Stimulated activated CD8-positive, alpha-beta memory T cell treated with anti-CD3 and anti-CD28 coated beads, Interleukin-4, amount 100 ng/mL, for 24 hours (primary cell): ENCODE results near the gene DUSP7.
"Not testable (repeated sequence)": the region's sequence is repeated elsewhere in the genome, so short reads cannot be mapped to it uniquely, and the experiment has no call there.

Experiments
- DNase-seq: peaks from one replicate; pipeline ENCODE4 v3.0.0-alpha.2; 2020; ENCODE audit warnings: low read depth

The DUSP7 gene

DNA sequence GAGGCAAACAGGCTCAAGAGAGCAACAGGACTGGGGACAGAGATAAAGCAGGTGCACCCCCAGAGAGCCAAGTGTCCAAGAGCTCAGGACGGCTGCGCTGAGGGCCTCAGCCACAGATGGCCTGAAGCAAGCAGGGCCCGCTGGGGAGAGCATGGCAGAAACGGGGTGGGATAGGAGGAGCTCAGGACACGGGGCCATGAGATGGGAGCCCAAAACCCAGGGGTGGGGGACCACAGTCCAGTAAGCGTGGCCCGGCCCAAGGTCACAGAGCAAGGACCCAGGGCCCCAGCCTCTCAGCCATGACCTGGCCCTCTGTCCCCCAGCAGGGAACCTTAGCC, 9.5 kb downstream of the DUSP7 start:
- no peak for DNase-seq

DNA sequence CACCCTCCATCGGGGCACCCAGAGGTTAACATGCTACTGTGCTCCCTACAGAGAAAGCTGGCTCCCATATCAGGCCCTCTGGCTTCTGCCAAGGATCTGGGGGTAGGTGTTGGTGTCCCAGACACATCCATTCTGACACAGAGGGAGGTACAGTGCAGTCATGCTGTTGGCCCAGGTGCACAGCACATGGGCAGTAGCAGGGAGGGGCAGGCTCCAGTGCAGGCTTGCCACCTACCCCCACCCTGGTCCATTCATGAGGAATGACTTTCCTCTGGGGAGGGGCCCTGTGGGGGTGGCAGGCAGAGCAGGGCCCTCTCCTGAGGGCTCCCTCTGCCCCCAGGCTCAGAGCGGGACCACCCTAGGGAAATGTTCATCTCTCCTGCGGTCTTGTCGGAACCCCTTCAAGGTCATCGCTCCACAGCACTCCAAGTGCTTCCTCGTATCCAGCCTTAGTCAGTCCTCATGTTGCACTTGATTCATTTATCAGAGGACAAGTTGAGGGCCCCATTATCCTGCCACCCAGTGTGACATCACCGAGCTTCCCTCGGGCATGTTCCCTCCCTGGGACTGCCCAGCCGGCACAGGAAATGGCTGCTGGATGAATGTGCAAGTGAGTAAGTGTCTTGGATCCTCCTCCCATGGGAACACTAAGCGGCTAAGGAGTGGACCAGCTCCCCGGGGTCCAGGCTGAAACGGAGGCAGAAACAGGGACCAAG, 10.0 kb downstream of the DUSP7 start:
- DNase-seq: no peak

DNA sequence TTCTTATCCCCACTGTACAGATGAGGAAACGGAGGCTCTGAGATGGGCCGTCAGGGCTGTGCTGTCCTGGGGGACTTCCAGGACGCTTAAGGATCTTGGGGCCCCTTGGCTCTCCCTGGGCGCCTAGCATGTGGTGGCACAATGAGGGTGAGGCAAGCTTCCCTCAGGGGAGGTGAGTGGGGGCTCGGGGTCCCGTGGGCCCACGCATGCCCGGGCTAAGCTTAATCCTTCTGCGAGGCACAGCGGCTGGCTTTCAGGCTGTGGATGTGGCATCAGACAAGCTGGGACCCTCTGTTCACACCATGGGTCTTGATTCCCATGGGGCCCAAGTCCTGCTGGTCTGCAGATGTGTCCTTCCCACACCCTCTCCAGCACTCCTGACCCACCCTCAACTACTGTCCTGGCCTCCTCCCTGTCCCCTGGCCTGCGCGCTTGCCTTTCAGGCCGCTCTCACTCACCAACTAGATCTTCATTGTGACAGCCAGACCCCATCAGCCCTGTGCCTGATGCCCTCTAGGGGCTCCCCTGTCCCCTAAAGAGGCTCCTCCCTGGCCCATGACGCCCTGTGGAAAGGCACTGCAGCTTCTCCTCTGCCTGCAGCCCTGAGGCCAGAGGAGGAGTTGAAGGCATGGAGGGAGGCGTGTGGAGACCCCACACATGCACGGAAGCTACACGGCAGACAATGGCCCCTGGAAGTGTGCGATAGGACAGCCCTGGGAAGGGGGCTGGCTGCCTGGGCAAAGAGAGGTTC, 11.3 kb downstream of the DUSP7 start:
- no peak for DNase-seq

DNA sequence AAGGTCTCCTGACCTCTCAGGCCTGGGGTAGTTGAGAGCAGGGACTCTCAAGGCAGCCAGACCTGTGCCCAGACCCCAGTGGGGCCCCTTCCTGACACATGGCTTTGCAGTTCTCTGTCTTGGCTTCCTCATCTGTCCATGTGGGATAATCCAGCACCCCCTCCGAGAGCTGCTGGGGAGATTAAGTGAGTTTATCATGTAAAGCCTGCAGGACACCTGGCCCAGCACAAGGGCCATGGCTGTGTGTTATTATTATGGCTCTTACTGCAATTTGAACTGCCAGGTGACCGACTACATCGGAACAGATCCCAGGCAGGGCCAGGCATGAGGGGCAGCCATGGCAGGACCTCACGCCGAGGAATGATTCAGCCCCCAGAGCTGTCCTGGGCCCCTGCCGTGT, 12.6 kb downstream of the DUSP7 start:
- DNase-seq: no peak

DNA sequence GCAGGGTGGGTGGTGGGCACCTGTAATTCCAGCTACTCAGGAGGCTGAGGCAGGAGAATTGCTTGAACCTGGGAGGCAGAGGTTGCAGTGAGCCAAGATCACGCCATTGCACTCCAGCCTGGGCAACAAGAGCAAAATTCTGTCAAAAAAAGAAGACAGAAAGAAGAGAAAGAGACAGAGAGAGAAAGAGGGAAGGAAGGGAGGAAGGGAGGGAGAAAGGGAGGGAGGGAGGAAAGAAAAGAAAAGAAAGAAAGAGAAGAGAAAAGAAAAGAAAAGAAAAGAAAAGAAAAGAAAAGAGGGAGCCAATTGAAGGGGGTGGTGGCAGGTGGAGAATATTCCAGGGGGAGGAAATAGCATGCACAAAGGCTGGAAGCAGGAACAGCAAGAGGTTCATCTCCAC, 13.3 kb downstream of the DUSP7 start:
- not testable (repeated sequence) for DNase-seq

DNA sequence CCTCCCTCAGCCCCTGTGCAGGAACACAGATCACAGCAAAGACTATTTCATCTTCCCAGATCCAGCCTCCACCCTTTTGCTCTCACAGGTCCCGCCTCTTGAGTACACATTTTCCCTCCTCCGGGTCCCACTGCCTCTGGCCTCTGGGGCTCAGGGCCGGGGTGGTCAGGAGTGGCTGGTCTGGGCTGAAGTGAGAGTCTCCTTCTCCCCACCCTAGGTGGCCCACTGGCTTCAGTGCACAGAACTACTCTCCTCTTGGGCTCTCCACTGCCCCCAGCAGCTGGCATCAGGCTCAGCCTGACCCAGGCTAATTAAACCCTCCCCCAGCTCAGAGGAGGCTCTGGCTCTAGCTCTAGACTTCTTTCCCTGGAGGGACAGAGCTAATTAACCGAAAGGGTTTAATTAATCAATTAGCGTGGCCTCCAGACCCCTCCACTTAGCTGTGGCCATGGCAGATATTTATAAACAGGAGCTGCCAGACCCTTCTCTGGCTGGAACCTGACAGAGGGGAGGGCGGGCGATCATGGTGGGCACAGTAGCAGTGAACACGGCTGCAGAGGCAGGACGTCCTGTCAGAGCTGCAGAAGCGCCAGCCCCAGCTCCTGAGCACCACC, 15.1 kb downstream of the DUSP7 start:
- no peak for DNase-seq

DNA sequence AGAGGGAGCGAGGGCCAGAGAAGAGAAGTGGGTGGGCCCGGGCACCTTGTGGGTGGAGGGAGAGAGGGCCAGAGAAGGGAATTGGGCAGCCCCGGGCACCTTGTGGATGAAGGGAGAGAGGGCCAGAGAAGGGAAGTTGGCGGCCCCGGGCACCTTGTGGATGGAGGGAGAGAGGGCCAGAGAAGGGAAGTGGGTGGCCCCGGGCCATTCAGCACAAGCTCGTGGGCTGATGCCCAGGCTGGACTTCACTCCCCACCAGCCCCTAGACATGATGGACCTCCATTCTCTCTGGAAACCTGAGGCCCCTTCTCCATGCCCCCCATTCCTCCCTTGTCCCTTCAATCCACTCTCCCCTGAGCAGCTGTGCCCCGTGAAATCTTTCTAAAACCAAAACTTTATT, 15.8 kb downstream of the DUSP7 start:
- DNase-seq: no peak

DNA sequence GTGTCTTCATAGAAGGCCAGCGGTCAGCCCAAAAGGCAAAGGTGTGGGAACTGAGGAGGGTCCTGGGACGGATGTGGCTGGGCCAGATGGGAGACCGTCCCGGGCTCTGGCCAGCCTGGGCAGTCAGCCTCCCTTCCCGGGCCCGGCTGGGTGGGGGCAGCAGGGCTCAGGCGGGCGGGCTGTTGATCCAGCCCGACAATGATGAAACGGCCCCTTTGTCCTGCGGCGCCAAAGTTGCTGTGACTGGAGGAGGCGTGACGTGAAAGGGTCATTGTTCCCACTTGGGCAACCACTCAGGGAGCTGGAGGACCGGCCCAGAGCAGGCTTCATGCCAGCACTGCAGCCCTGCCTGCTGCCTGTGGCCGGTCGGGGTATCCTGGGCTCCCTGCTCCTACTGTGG, 16.5 kb downstream of the DUSP7 start:
- DNase-seq: no peak

DNA sequence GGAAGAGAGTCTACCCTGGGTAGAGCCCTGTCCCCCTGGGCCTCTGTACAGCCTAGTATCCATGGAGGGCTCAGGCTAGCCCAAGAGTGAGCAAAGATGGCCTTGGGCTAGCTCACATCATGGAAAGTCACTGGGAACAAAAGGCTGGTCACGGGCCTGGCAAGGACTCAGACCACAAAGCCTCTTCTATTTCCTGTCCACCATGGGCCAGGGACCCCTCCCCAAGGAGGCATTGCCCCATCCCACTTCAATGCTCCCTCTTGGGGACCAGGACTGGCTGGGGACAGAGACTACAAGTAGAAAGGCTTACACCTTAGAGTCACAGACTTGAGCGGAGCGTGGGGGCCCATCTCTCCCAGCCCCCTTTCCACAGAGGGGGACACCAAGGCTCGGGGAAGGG, 16.9 kb downstream of the DUSP7 start:
- DNase-seq: no peak

DNA sequence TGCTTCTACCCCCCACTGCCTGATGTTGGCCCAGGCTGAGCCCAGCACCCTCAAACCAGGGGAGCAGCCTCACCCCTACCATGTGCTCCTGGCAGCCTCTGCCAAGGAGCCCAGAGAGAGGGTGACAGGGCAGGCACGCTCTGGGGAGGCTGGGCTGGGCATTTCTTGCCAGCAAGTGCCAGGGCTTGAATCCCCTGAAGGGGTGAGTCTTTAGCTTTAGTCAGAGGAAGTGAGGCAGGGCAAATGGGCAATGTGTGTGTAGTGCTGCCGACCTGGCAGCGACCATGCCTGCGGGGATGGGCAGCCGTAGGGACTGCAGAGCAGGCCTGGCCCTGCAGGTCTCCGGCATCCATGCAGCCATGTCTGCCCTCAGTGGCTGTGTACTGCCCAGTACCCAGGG, 18.1 kb downstream of the DUSP7 start:
- DNase-seq: no peak

DNA sequence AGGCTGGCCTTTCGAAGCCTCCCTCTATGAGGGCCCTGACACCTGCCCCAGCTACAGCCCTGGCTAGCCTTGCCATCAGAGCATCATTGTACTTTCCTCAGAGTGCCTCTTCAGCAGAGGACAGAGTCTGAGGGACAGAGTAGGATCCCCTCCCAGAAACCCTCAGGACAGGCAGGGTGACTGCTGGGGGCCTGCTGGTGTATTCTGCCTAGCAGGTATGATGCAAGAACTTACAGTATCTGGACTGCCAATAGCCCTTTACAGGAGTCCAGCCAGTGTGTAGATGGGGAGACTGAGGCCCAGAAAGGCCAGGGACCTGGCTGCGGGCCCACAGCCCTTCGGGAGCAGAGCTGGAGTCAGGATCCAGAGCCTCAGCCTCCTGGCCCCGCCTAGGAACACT, 19.1 kb downstream of the DUSP7 start:
- DNase-seq: no peak

DNA sequence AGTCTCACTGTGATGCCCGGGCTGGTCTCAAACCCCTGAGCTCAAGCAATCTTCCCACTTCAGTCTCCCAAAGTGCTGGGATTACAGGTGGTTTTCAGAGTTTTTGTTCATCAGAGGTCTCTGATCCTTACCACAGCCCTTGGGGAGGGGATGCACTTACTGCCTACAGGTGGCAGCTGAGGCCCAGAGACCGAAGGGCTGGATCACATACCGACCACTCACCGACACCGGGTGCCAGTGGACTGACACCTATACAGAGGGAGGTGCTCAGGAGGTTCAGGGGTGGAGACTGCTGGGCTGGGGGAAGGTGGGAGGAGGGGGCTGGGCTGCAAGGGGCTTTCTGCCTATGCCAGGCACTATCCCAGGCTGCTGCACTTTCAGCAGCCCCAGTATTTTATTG, 19.5 kb downstream of the DUSP7 start:
- no peak for DNase-seq

DNA sequence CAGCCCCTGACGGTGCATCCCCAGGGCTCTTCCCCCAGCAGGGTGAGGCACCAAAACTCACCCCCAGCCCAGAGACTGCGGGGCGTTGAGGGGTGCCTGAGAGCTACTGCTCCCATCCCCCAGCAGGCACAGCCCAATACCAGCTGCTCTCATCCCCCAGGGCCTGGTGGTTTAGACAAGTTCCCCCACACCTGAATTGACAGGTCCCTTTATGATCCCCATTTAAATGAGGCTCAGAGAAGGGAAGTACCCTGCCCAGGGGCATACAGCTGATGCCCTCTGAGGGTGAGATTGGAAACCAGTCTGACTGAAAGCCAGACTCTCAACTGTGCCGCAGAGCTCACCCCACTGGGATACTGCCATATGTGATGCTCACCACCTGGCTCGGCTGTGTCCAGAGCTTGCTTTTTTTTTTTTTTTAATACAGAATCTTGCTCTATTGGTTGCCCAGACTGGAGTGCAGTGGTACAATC, 20.1 kb downstream of the DUSP7 start:
- no peak for DNase-seq

DNA sequence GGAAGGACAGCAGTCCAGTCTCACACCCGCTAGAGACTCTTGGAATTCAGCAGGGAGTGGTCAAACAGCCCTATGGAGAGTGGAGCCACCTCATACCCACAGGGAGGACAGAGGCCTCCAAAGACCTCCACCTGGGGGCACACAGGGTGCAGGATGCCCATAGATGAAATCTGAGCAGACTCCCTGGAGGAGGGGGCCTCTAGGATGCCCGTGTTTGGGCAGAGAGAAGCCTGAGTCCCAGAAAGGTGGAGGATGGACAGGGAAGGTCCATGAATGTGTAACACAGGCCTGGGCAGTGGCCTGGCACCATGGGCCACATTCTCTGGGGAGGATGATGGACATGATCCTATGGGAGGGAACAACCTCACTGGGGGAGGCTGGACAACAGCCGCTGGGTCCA, 21.7 kb downstream of the DUSP7 start:
- DNase-seq: no peak

DNA sequence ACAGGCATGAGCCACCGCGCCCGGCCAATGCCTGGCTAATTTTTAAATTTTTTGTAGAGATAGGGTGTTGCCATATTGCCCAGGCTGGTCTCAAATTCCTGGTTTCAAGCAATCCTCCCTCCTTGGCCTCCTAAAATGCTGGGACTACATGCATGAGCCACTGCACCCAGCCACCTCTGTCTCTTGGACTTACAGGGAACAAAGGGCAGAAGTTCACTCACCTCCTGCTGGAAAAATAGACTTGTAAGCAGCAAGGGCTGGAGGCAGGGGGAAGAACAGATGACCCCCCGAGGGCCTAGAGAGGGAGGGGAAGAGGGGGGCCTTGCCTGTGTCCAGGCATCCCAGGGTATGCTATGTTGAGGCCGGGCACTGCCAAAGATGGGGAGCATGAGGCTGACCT, 22.2 kb downstream of the DUSP7 start:
- no peak for DNase-seq

DNA sequence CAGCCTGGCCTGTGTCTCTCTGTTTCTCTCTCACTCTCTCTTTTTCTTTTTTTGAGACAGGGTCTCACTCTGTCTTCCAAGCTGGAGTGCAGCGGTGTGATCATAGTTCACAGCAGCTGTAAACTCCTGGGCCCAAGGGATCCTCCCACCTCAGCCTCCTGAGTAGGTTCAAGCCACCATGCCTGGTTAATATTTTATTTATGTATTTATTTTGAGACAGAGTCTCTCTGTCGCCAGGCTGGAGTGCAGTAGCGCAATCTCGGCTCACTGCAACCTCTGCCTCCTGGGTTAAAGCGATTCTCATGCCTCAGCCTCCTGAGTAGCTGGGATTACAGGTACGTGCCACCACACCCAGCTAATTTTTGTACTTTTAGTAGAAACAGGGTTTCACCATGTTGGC, 22.6 kb downstream of the DUSP7 start:
- DNase-seq: not testable (repeated sequence)

DNA sequence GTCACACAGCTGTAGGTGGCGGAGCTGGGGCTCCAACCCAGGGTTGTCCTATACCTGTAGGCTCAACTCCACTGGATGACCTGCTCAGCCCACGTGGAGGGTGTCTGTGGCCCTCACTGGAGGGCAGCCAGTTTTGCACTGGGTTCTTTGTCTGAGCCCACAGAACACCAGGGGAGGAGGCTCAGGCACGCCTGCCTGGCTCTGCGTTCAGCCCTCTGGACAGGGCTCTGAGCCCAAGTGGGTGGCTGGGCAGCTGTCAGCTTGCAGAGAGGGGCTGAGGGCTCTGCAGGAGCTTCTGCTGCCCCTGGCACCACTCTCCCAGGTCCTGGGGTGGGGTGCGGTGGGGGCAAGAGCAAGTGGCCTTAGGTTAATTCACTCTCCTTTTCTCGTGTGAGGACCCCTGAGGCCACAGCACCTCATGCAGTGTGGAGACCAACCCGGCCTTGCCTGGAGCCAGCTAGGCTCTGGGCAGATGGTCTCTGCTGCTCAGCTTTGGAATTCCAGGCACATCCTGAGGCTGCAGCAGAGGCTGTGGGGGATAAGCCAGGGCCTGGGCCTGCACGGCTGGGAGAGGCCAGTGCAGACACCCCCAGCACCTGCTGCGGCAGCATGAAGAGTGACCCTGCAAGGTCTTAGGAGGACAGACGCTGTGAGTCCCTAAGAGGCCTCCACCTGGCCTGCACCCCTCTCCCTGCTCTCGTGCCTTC, 23.5 kb downstream of the DUSP7 start:
- no peak for DNase-seq

DNA sequence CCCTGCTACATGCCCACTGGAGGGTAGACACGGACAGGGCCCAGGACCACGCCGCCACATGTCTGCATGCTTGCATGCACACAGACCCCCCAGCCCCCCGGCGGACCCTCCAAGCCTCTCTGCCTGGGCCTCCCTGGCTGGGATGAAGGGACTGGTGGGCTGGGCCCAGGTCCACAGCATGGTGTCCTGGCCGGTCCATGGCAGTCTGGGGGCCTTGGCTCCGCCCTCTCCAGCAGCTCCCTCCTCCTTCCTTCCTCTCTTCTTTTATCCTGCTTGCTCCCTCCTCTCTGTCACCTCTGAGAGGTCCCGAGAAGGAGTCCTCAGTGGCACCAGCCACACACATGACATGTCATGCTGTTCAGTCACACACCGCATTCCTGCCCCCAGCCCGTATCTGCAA, 24.5 kb downstream of the DUSP7 start:
- DNase-seq: no peak

DNA sequence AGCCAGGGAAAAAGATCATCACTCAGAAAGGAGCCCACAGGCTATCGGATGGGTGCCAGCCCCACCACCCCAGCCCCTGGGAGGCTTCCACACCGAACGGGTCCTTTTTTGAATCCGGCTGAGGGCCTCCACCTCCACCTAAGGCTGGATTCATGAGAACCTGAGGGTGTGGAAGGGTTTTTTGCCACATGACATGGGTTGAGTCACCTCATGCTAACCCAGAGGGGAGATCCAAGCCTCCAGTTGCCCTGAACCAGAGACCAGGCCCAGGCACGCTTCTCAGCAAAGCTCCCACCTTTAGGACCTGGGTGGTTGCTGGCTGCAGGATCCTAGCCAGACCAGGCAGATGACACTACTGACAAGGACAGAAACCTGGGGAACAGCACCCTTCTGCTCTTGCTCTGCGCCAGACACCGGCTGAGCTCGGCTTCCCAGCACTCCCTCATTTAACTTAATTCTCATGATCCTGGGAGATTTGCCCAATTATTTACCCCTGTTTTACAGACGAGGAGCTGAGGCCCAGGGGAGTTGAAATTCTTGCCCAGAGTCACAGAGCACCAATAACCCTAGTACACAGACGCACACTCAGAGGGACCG, 25.6 kb downstream of the DUSP7 start:
- DNase-seq: no peak

DNA sequence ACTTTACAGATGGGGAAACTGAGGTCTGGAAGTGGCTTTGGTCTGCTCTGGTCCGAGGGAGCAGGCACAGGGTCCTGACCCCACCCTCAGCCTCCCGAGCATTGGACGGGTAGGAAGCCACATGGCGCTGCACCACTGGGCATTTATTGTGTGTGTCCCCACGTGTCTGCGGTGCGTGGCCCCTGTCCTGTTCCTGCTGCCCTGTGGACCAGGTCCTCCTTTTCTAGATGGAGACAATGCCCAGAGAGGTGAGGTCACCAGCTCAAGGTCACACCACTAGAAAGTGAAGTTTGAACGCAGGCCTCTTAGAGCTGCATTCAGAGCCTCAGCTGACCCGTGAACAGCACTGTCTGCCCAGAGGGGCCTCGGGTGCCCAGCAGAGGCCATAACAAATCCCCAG, 26.8 kb downstream of the DUSP7 start:
- no peak for DNase-seq

DNA sequence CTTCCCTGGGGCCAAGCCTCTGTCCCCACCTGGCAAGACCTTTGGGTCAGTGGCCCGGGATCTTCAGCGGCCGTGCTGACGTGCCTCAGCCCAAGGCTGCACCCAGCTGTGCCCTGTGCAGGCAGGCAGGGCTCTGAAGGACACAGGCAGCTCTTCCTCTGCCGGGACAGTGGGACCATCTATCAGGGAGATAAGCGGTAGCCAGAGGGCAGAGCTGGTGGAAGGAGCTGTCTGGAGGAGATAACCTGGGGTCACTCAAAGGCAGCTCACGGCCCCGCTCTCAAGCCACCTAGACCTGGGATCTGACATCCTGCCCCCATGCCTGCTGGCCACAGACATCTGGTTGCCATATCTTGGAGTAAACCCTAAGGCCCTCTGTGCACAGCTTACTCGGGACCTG, 27.3 kb downstream of the DUSP7 start:
- no peak for DNase-seq

DNA sequence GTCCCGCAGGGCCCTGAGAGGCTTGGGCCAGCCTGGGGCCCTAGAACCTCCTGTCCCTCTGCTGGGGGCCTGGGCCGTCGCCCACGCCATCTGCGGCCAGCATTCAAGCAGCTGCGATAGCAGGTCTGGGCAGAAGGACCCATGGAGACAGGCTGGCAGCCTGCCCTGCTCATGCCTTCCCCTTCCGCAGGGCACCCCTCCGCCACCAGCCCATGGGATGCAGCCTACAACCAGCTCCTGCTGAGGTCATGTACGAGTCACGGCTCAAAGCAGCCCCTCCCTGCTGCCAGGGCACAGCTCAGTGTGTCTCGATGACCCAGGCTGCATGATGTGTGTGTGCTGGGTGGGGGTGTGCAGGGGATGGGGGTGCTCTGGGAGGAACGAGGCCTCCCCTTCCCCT, 27.8 kb downstream of the DUSP7 start:
- DNase-seq: no peak
